Measurements from ENCODE around the gene MOB3B.

The MOB3B gene

DNA sequence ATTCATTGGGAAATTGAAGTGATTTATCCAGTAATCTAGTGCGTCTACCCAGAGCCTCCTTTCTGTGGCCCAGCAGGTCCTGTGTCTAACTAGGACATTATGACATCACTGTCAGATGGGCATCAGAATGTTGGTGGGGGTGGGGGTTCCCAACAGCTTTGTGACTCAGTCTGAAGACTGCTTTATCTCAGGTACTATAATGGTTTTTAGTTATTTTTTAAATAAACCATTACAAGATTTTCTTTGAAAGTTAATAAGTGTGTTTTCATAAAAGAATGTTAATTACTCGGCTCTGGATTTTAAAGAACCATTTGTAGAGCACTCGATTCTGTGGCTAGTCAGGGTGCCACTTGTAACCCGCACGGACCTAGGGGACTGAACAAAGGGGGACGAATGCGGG lies 232.6 kb downstream of the MOB3B start, which contains the start of gene EQTN:
Gene EQTN, minus strand, starts transcription at position 101 of the 400 bp plus-strand sequence. Its CDS starts 95 bp downstream, at position 6.
- DNase-seq (ENCODE audit: extremely low read depth in 1 of 2, low read depth in 1 of 2), result no peak

- DNase-seq (ENCODE audit: extremely low read depth in 1 of 2, low read depth in 1 of 2), result no peak
These were observed 235.6 kb downstream of the MOB3B start for GRCh38 chr9:27293996-27294395.

GRCh38 chr9:27292659-27293405 lies 236.8 kb downstream of the MOB3B start:
- no peak for DNase-seq (ENCODE audit: extremely low read depth in 1 of 2, low read depth in 1 of 2)

DNA sequence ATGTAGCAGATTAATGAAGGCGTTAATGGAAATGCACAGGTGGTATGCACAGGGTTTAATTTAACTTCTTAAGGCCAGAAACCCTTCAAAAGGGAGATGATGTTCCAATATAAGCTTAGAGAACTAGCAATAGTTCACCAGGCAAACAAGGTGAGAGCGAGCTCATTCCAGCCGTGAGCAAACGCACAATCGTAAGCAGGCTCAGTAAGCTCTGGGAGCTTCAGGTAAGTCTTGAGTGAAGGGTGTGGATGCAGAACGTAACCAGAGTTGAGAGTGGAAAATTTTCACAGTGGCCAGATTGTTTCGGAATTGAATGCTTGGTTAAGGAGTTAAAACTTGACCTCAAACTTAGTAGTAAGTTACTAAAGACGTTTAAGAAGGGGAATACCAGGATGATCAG lies 238.3 kb downstream of the MOB3B start:
- no peak for DNase-seq (ENCODE audit: extremely low read depth in 1 of 2, low read depth in 1 of 2)

DNA sequence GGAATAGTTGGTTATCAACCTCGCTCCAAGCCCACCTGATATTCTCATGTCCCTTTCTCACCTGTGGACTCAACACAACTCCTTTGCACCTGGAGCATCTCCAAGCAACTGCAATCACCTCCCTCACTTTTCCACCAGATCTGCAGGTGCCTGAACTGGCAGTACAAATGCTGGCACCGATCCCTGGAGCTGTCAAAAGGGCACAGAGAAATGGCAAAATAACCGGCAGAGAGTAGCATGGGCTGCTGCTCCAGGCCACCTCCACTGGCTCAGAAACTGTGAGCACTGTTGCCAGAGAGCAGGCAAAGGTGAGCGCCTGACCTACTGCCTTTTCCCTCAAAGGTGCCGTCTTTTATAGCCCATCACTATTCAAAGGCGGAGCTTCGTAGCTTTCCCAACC lies 247.3 kb downstream of the MOB3B start:
- no peak for DNase-seq (ENCODE audit: extremely low read depth in 1 of 2, low read depth in 1 of 2)

- no peak for DNase-seq (ENCODE audit: extremely low read depth in 1 of 2, low read depth in 1 of 2)
These were observed 248.8 kb downstream of the MOB3B start for GRCh38 chr9:27280860-27281259.

GRCh38 chr9:27280249-27280648 lies 249.4 kb downstream of the MOB3B start:
- no peak for DNase-seq (ENCODE audit: extremely low read depth in 1 of 2, low read depth in 1 of 2)

- no peak for DNase-seq (ENCODE audit: extremely low read depth in 1 of 2, low read depth in 1 of 2)
These were observed 250.0 kb downstream of the MOB3B start for GRCh38 chr9:27279611-27280010.

DNA sequence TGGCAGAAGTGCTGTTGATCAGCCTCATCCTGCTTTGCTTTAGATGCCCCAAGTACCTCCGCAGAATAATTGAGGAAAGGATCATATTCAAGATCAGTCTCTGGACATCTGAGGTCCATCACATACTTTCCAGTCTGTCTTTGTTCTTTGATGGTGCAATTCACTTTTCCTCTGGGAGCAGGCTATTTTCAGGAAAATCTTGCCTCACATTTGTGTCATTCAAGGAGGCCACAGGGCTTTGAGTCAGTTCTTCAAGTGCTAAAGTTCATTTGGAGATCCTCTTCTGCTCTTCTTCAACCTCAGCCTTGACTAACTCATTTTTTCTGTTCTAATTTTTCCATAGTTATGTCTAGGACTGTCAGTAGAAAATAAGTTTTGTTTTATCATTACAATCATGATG lies 251.2 kb downstream of the MOB3B start:
- no peak for DNase-seq (ENCODE audit: extremely low read depth in 1 of 2, low read depth in 1 of 2)

DNA sequence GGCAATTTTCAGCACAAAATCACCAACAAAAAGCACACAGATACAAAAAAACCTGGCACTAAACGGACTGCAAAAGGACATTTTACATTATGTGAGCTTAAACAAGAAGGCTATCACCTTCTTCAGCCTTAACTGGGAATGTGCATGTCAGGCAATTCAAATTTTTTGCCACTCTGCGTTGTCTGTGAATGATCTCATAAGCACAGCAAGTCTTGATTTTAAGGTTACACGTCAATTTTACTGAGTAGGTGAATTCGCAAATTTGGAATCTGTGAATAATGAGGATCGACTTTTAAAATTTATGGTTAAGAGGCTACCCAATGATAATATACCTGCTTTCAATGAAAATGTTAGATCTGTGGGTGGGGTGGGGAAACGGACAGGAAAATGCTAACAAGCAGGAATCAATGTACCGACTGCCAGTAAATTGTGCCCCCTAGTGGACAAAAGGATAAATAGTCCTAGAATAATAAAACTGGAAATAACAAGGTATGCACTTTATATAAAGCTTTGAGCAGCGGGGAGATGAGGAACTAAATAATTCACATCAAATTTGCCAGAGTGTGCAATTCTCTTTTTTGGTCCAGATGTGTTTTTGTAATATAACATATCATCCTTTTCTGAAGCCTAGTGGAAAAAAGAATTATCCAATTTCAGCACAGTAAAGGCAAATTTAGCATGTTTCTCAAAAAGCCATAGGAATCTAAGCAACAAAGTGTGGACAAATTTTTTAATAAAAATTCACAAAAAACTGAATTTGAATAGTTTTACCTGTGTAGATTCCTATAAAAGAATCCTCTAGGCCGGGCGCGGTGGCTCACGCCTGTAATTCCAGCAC lies 253.2 kb downstream of the MOB3B start:
- DNase-seq (ENCODE audit: extremely low read depth in 1 of 2, low read depth in 1 of 2), result no peak

Data from activated CD8-positive, alpha-beta memory T cell treated with anti-CD3 and anti-CD28 coated beads for 1 hour (primary cell).